SK-N-SH treated with all-trans-retinoic acid at 6 μM for 48 hours (cell line): ENCODE data around the gene TBX10.

ENCODE experiments used
- ATAC-seq: fragments of 200-7000 bp; cut with Tn5 transposase; 3 replicates; pipeline ENCODE4 v1.9.1; 2020; ENCODE audit warnings: mild to moderate bottlenecking, moderate library complexity
- ARNTL ChIP-seq: fragments of 450-650 bp; formaldehyde crosslinking; IDR thresholded peaks from 2 replicates; pipeline ENCODE4 v1.5.0; 2020; ENCODE audit warnings: low read depth, mild to moderate bottlenecking, moderate library complexity, borderline replicate concordance
- BACH2 ChIP-seq: fragments of 250-450 bp; sonication (Bioruptor Pico); IDR thresholded peaks from 2 replicates; pipeline ENCODE4 v1.9.0; 2021; ENCODE audit warnings: mild to moderate bottlenecking, borderline replicate concordance
- CREB5 ChIP-seq: fragments of 250-450 bp; sonication (Bioruptor Pico); IDR thresholded peaks from 2 replicates; pipeline ENCODE4 v1.5.1; 2020; ENCODE audit warnings: low read depth, mild to moderate bottlenecking, moderate library complexity
- CSDC2 ChIP-seq: fragments of 250-450 bp; sonication (Bioruptor Pico); IDR thresholded peaks from 2 replicates; pipeline ENCODE4 v1.5.0; 2020; ENCODE audit warnings: mild to moderate bottlenecking, moderate library complexity
- CSRNP3 ChIP-seq: fragments of 250-450 bp; sonication (Bioruptor Pico); IDR thresholded peaks from 2 replicates; pipeline ENCODE4 v1.5.1; 2021; ENCODE audit warnings: mild to moderate bottlenecking, moderate library complexity
- GLIS3 ChIP-seq: fragments of 250-450 bp; sonication (Bioruptor Pico); IDR thresholded peaks from 2 replicates; pipeline ENCODE4 v1.5.0; 2020; ENCODE audit warnings: mild to moderate bottlenecking, moderate library complexity
- ISL1 ChIP-seq: fragments of 250-450 bp; sonication (Bioruptor Pico); IDR thresholded peaks from 2 replicates; pipeline ENCODE4 v2.1.2; 2022; ENCODE audit warnings: mild to moderate bottlenecking, moderate library complexity
- OSR1 ChIP-seq: fragments of 250-450 bp; sonication (Bioruptor Pico); IDR thresholded peaks from 2 replicates; pipeline ENCODE4 v1.8.0; 2022; ENCODE audit warnings: moderate library complexity, mild to moderate bottlenecking, inconsistent platforms
- PATZ1 ChIP-seq: fragments of 250-450 bp; sonication (Bioruptor Pico); IDR thresholded peaks from 2 replicates; pipeline ENCODE4 v1.8.0; 2020; ENCODE audit warnings: mild to moderate bottlenecking, moderate library complexity, borderline replicate concordance
- PPARA ChIP-seq: fragments of 250-450 bp; sonication (Bioruptor Pico); IDR thresholded peaks from 2 replicates; pipeline ENCODE4 v1.5.0; 2020; ENCODE audit warnings: mild to moderate bottlenecking, borderline replicate concordance
- RARB ChIP-seq: fragments of 250-450 bp; sonication (Bioruptor Pico); IDR thresholded peaks from 2 replicates; pipeline ENCODE4 v1.8.0; 2021; ENCODE audit warnings: mild to moderate bottlenecking, moderate library complexity
- SNAI2 ChIP-seq: fragments of 250-450 bp; sonication (Bioruptor Pico); IDR thresholded peaks from 2 replicates; pipeline ENCODE4 v1.5.0; 2020; ENCODE audit warnings: mild to moderate bottlenecking, moderate library complexity
- TCF4 ChIP-seq: fragments of 250-450 bp; sonication (Bioruptor Pico); IDR thresholded peaks from 2 replicates; pipeline ENCODE4 v1.8.0; 2021; ENCODE audit warnings: mild to moderate bottlenecking, moderate library complexity, borderline replicate concordance
- TOX ChIP-seq: fragments of 250-450 bp; sonication (Bioruptor Pico); IDR thresholded peaks from 2 replicates; pipeline ENCODE4 v1.8.0; 2021; ENCODE audit warnings: mild to moderate bottlenecking, moderate library complexity, borderline replicate concordance
- TSHZ2 ChIP-seq: fragments of 250-450 bp; sonication (Bioruptor Pico); IDR thresholded peaks from 2 replicates; pipeline ENCODE4 v1.5.0; 2020; ENCODE audit warnings: mild to moderate bottlenecking, moderate library complexity
- ZFP3 ChIP-seq: fragments of 250-450 bp; sonication (Bioruptor Pico); IDR thresholded peaks from 2 replicates; pipeline ENCODE4 v1.5.0; 2020; ENCODE audit warnings: mild to moderate bottlenecking, moderate library complexity
- ZFP30 ChIP-seq: fragments of 450-650 bp; formaldehyde crosslinking; IDR thresholded peaks from 2 replicates; pipeline ENCODE4 v1.5.0; 2022; ENCODE audit warnings: mild to moderate bottlenecking, moderate library complexity
- ZNF565 ChIP-seq: fragments of 450-650 bp; formaldehyde crosslinking; conservative IDR thresholded peaks from 2 replicates; pipeline ENCODE4 v1.5.0; 2020; ENCODE audit warnings: low read depth, mild to moderate bottlenecking, moderate library complexity
- ZNF70 ChIP-seq: fragments of 450-650 bp; formaldehyde crosslinking; IDR thresholded peaks from 2 replicates; pipeline ENCODE4 v1.5.0; 2020; ENCODE audit warnings: mild to moderate bottlenecking, moderate library complexity
- ZNF8 ChIP-seq: fragments of 450-650 bp; formaldehyde crosslinking; IDR thresholded peaks from 2 replicates; pipeline ENCODE4 v1.5.0; 2020; ENCODE audit warnings: mild to moderate bottlenecking, moderate library complexity

TBX10 gene

GRCh38 chr11:67584881-67585873 is 54.4 kb downstream of the TBX10 start:
- TF ChIP-seq CSDC2 (CRISPR knock-in tag) (no peak), ZNF8 (CRISPR knock-in tag) (no peak), ISL1 (CRISPR knock-in tag) (no peak), GLIS3 (CRISPR knock-in tag) (no peak), OSR1 (no peak), CREB5 (CRISPR knock-in tag) (no peak), CSRNP3 (no peak)
- ATAC-seq = no peak

GRCh38 chr11:67584205-67584880 is 55.2 kb downstream of the TBX10 start:
- TF ChIP-seq ZFP30 (CRISPR knock-in tag) (no peak), ISL1 (CRISPR knock-in tag) (no peak), ZNF8 (CRISPR knock-in tag) (no peak), ZNF565 (no peak), GLIS3 (CRISPR knock-in tag) (no peak), PATZ1 (CRISPR knock-in tag) (no peak), BACH2 (no peak), ZFP3 (no peak), PPARA (CRISPR knock-in tag) (no peak), CREB5 (CRISPR knock-in tag) (no peak), SNAI2 (CRISPR knock-in tag) (no peak), CSDC2 (CRISPR knock-in tag) (no peak), RARB (CRISPR knock-in tag) (no peak), TCF4 (CRISPR knock-in tag) (no peak), TOX (CRISPR knock-in tag) (no peak), TSHZ2 (CRISPR knock-in tag) (no peak), ARNTL (CRISPR knock-in tag) (no peak), CSRNP3 (no peak), ZNF70 (no peak)
- ATAC-seq = peak; percentile 61
